HEK293 (cell line): ENCODE measurements around the gene ACOT12.

ENCODE experiments used
- CTCF ChIA-PET: fragments of 350-600 bp; formaldehyde crosslinking; extraction: SDS; loops from one replicate; lab custom pipeline; 2021; ENCODE audit warnings: antibody characterized with exemption; lab: Yijun Ruan, JAX
- POLR2A ChIA-PET: fragments of 300-600 bp; formaldehyde crosslinking; extraction: SDS; loops from one replicate; lab custom pipeline; 2020; ENCODE audit warnings: antibody characterized with exemption, inconsistent platforms; lab: Yijun Ruan, JAX
- H3K27ac ChIP-seq: fragments of 200-500 bp; sonication (Bioruptor generic); 2 replicates; pipeline ENCODE4 v1.5.1; 2014; ENCODE audit warnings: low read depth, low read length, control low read depth, inconsistent platforms; ENCODE audit errors: extremely low read depth
- H3K36me3 ChIP-seq, 2 experiments: fragments of 200-500 bp in 1 of 2; sonication (Bioruptor generic) in 1 of 2; 1 replicate in 1 of 2; 2 replicates in 1 of 2; pipeline ENCODE4 v1.5.1; 2014 to 2017; ENCODE audit warnings: inconsistent platforms in 2 of 2, low read length in 2 of 2; ENCODE audit not compliant: control insufficient read depth in 2 of 2, insufficient read depth in 1 of 2
- H3K4me1 ChIP-seq: fragments of 200-500 bp; sonication (Bioruptor generic); 2 replicates; pipeline ENCODE4 v1.5.1; 2014; ENCODE audit warnings: mild to moderate bottlenecking, low read length, inconsistent platforms; ENCODE audit not compliant: control insufficient read depth, insufficient read depth
- H3K4me3 ChIP-seq: 2 replicates; pipeline ENCODE4 v1.5.1; 2011; ENCODE audit warnings: low read depth, mild to moderate bottlenecking, control low read depth, low read length, moderate library complexity
- H3K9me3 ChIP-seq: fragments of 200-500 bp; sonication (Bioruptor generic); 2 replicates; pipeline ENCODE4 v1.5.1; 2014; ENCODE audit warnings: low read depth, low read length, inconsistent platforms; ENCODE audit not compliant: control insufficient read depth, insufficient read depth
- KLF10 ChIP-seq: fragments of 450-650 bp; IDR thresholded peaks from 2 replicates; pipeline ENCODE4 v1.5.1; 2018; ENCODE audit warnings: missing biosample characterization, mild to moderate bottlenecking, missing genetic modification characterization
- KLF17 ChIP-seq: fragments of 450-650 bp; formaldehyde crosslinking; IDR thresholded peaks from 2 replicates; pipeline ENCODE4 v1.5.1; 2016; ENCODE audit warnings: missing biosample characterization, missing genetic modification characterization
- PBX3 ChIP-seq: sonication (generic); formaldehyde crosslinking; IDR thresholded peaks from 2 replicates; pipeline ENCODE4 v1.8.1; 2022; ENCODE audit warnings: mild to moderate bottlenecking, moderate library complexity, missing genetic modification reagents
- PRDM1 ChIP-seq: fragments of 450-650 bp; formaldehyde crosslinking; IDR thresholded peaks from 2 replicates; pipeline ENCODE4; 2016; ENCODE audit warnings: missing biosample characterization, missing genetic modification characterization
- ZBTB20 ChIP-seq: fragments of 450-650 bp; formaldehyde crosslinking; IDR thresholded peaks from 2 replicates; pipeline ENCODE4 v1.5.1; 2016; ENCODE audit warnings: missing biosample characterization, missing genetic modification characterization
- ZNF155 ChIP-seq: fragments of 450-650 bp; formaldehyde crosslinking; IDR thresholded peaks from 2 replicates; pipeline ENCODE4 v1.5.1; 2016; ENCODE audit warnings: missing biosample characterization, missing genetic modification characterization
- ZNF350 ChIP-seq: fragments of 450-650 bp; formaldehyde crosslinking; IDR thresholded peaks from 2 replicates; pipeline ENCODE4 v1.5.0; 2017; ENCODE audit warnings: missing biosample characterization, mild to moderate bottlenecking, missing genetic modification characterization
- ZNF354C ChIP-seq: fragments of 450-650 bp; formaldehyde crosslinking; IDR thresholded peaks from 2 replicates; pipeline ENCODE4 v1.5.1; 2016; ENCODE audit warnings: missing biosample characterization, missing genetic modification characterization, low read depth, borderline replicate concordance
- ZNF416 ChIP-seq: fragments of 450-650 bp; formaldehyde crosslinking; IDR thresholded peaks from 2 replicates; pipeline ENCODE4 v1.5.1; 2016; ENCODE audit warnings: missing biosample characterization, missing genetic modification characterization
- ZNF548 ChIP-seq: fragments of 450-650 bp; formaldehyde crosslinking; IDR thresholded peaks from 2 replicates; pipeline ENCODE4 v1.5.1; 2016; ENCODE audit warnings: missing biosample characterization, missing genetic modification characterization
- ZNF571 ChIP-seq: fragments of 450-650 bp; formaldehyde crosslinking; IDR thresholded peaks from 2 replicates; pipeline ENCODE4 v1.5.0; 2017; ENCODE audit warnings: missing biosample characterization, missing genetic modification characterization
- ZNF629 ChIP-seq: fragments of 450-650 bp; formaldehyde crosslinking; IDR thresholded peaks from 2 replicates; pipeline ENCODE4 v1.5.1; 2017; ENCODE audit warnings: missing biosample characterization, missing genetic modification characterization
- ZNF658 ChIP-seq: fragments of 450-650 bp; formaldehyde crosslinking; IDR thresholded peaks from 2 replicates; pipeline ENCODE4; 2016; ENCODE audit warnings: missing biosample characterization, missing genetic modification characterization
- ZNF776 ChIP-seq: fragments of 450-650 bp; formaldehyde crosslinking; IDR thresholded peaks from 2 replicates; pipeline ENCODE4 v1.5.0; 2017; ENCODE audit warnings: missing biosample characterization, missing genetic modification characterization, borderline replicate concordance
- ZNF785 ChIP-seq: fragments of 450-650 bp; formaldehyde crosslinking; IDR thresholded peaks from 2 replicates; pipeline ENCODE4 v1.5.1; 2016; ENCODE audit warnings: missing biosample characterization, missing genetic modification characterization
- ZNF830 ChIP-seq: fragments of 450-650 bp; IDR thresholded peaks from 2 replicates; pipeline ENCODE4 v1.5.0; 2018; ENCODE audit warnings: missing biosample characterization, missing genetic modification characterization, low read depth, mild to moderate bottlenecking, moderate library complexity
- TF ChIP-seq, protein P1 (sequence below): fragments of 450-650 bp; formaldehyde crosslinking; IDR thresholded peaks from 2 replicates; pipeline ENCODE4 v1.5.1; 2016; ENCODE audit warnings: missing biosample characterization, missing genetic modification characterization
- TF ChIP-seq, protein P2 (sequence below): fragments of 450-650 bp; formaldehyde crosslinking; conservative IDR thresholded peaks from 2 replicates; pipeline ENCODE4 v1.5.1; 2016; ENCODE audit warnings: low read depth, missing biosample characterization, missing genetic modification characterization
- TF ChIP-seq, protein P3 (sequence below): fragments of 450-650 bp; formaldehyde crosslinking; IDR thresholded peaks from 2 replicates; pipeline ENCODE4 v1.5.1; 2017; ENCODE audit warnings: missing biosample characterization, missing genetic modification characterization

Gene ACOT12

DNA sequence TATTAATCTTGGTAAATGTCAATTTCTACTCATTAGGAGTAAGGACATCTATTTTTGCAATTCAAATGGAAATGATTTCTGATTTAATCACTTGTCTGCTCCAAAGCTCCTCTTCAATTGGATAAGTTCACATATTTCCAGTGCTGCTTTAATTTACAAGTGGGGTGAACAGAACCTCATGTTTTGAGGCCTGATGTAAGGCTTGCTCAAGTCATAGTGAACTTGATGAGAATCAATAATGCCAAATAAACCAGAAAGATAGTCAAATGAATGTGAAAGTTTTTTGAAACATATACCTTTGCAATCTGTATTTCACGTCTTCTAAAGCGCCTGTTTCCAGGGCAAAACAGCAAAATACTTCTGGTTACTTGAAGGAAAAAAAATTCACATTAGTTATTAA is 15.4 kb upstream of the ACOT12 start:
- no peaks in the 10 kb centered on the region for H3K4me1 ChIP-seq
- CTCF ChIA-PET = no interaction called here
- no peak overlapping the region for H3K4me3 ChIP-seq
- POLR2A ChIA-PET = no interaction called here
- no peak overlapping the region for H3K27ac ChIP-seq
- no peaks in the 10 kb centered on the region for H3K9me3 ChIP-seq
- TF ChIP-seq ZNF354C (tag by site-specific recombination) = no peak
- TF ChIP-seq ZNF571 (tag by site-specific recombination) = no peak
- no peak for TF ChIP-seq PBX3 (CRISPR knock-in tag)
- no peak for TF ChIP-seq ZBTB20 (tag by site-specific recombination)
- no peak for TF ChIP-seq ZNF155 (tag by site-specific recombination)
- TF ChIP-seq ZNF785 (tag by site-specific recombination) = no peak
- TF ChIP-seq ZNF416 (tag by site-specific recombination) = no peak
- TF ChIP-seq ZNF658 (tag by site-specific recombination) = no peak
- TF ChIP-seq ZNF548 (tag by site-specific recombination) = no peak
- no peak for TF ChIP-seq KLF17 (tag by site-specific recombination)
- no peak for TF ChIP-seq ZNF830 (tag by site-specific recombination)
- TF ChIP-seq, protein P1, sequence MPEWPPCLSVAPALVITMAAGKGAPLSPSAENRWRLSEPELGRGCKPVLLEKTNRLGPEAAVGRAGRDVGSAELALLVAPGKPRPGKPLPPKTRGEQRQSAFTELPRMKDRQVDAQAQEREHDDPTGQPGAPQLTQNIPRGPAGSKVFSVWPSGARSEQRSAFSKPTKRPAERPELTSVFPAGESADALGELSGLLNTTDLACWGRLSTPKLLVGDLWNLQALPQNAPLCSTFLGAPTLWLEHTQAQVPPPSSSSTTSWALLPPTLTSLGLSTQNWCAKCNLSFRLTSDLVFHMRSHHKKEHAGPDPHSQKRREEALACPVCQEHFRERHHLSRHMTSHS (tag by site-specific recombination) = no peak
- no peak for TF ChIP-seq ZNF350 (tag by site-specific recombination)
- TF ChIP-seq ZNF629 (tag by site-specific recombination) = no peak
- TF ChIP-seq, protein P2, sequence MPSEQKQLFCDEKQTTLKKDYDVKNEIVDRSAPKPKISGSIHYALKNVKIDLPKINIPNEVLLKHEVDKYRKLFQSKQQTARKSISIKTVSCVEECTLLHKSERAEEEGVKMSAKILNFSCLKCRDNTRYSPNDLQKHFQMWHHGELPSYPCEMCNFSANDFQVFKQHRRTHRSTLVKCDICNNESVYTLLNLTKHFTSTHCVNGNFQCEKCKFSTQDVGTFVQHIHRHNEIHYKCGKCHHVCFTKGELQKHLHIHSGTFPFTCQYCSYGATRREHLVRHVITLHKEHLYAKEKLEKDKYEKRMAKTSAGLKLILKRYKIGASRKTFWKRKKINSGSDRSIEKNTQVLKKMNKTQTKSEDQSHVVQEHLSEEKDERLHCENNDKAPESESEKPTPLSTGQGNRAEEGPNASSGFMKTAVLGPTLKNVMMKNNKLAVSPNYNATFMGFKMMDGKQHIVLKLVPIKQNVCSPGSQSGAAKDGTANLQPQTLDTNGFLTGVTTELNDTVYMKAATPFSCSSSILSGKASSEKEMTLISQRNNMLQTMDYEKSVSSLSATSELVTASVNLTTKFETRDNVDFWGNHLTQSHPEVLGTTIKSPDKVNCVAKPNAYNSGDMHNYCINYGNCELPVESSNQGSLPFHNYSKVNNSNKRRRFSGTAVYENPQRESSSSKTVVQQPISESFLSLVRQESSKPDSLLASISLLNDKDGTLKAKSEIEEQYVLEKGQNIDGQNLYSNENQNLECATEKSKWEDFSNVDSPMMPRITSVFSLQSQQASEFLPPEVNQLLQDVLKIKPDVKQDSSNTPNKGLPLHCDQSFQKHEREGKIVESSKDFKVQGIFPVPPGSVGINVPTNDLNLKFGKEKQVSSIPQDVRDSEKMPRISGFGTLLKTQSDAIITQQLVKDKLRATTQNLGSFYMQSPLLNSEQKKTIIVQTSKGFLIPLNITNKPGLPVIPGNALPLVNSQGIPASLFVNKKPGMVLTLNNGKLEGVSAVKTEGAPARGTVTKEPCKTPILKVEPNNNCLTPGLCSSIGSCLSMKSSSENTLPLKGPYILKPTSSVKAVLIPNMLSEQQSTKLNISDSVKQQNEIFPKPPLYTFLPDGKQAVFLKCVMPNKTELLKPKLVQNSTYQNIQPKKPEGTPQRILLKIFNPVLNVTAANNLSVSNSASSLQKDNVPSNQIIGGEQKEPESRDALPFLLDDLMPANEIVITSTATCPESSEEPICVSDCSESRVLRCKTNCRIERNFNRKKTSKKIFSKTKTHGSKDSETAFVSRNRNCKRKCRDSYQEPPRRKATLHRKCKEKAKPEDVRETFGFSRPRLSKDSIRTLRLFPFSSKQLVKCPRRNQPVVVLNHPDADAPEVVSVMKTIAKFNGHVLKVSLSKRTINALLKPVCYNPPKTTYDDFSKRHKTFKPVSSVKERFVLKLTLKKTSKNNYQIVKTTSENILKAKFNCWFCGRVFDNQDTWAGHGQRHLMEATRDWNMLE (tag by site-specific recombination) = no peak
- TF ChIP-seq, protein P3, sequence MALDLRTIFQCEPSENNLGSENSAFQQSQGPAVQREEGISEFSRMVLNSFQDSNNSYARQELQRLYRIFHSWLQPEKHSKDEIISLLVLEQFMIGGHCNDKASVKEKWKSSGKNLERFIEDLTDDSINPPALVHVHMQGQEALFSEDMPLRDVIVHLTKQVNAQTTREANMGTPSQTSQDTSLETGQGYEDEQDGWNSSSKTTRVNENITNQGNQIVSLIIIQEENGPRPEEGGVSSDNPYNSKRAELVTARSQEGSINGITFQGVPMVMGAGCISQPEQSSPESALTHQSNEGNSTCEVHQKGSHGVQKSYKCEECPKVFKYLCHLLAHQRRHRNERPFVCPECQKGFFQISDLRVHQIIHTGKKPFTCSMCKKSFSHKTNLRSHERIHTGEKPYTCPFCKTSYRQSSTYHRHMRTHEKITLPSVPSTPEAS (tag by site-specific recombination) = no peak
- TF ChIP-seq PRDM1 (tag by site-specific recombination) = no peak
- no peak for TF ChIP-seq ZNF776
- no peak for TF ChIP-seq KLF10 (tag by site-specific recombination)
- no peaks in the 10 kb centered on the region for H3K36me3 ChIP-seq
